ENCODE results near the gene DNAJC5. TPM values are rescaled to one million over a fixed set of nuclear protein-coding genes. Genes with fewer than 3 reads are reported as not detected.

Gene DNAJC5
- total and polyA plus RNA-seq, 2 of the 8 experiments (the other 6 are each of a cell fraction or from before 2014, with no cell fraction given) = 19.2 to 31.2 TPM

DNA sequence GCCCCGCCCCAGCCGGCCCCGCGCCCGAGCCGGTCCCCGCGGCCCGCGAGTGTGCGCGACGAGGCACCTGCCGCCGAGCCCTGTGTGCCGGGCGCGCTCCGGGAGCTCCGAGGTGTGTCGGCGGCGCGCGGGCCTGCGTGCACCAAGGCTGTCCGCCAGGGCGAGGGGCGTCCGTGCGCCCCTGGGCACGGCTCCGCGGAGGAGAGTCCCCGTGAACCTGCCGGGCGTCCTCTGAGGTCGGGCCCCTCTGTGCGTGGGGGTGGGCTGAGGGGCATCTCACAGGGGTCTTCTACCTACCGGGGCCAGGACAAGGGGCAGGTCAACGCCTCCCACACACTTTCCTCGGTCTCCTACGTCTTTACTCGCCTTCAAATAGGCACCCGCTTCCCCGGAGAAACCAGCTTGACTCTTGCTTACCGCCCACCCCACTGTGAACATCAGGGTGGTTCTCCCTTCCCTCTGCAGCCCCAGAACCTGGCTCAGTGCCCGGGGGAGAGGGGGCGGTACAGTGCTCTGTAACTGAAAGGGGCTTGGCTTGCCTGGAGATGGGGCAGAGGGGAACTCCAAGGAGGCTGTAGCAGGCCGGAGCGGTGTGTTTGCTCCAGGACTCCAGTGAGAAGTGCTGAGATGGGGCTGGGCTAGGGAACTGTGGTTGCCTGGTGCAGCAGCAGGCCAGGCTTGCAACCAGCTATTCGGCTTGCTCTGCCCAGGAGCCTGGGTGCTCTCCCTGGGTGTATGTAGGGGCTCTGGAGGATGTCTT is 84.8 kb downstream of the DNAJC5 start, which contains the start of gene SAMD10:
TSS of gene SAMD10 (minus strand) at position 86 of the 760 bp plus-strand sequence. CDS start 175 bp downstream, outside the sequence.
- Histone ChIP-seq H3K4me2 (ENCODE audit: insufficient read depth in 1 of 2, low read depth in 2 of 2, low read length in 2 of 2) (peak within 1 kb of the TSS; percentile 62 to 92), H3K4me1 (replicated peaks in 1 of 4; ENCODE audit: control insufficient read depth in 3 of 4, insufficient read depth in 4 of 4, low read length in 3 of 4) (peaks cover 4 to 24% (median 12%) of the 10 kb centered on the region in 4 experiments; a peak in 6 of 7 replicates), H3K4me3 (ENCODE audit: extremely low read depth in 1 of 4, insufficient read depth in 2 of 4, low read depth in 3 of 4, low read length in 4 of 4) (peak within 1 kb of the TSS; percentile 57 to 89 (median 74)), H2AK5ac (ENCODE audit: low read depth, low read length) (peak within 1 kb of the TSS; percentile 70; the same call in 1 of the 2 replicates), H4K8ac (ENCODE audit: extremely low read depth, insufficient read depth, low read length) (peak within 1 kb of the TSS; percentile 76), H2BK5ac (ENCODE audit: low read depth, low read length) (no peak within 1 kb of the TSS), H2AFZ (ENCODE audit: low read length) (peak within 1 kb of the TSS; percentile 80), H3K9me3 (ENCODE audit: insufficient read depth in 2 of 2, low read depth in 1 of 2, low read length in 1 of 2) (no peaks in the 10 kb centered on the region), H3K27me3 (replicated peaks in 1 of 4; ENCODE audit: control insufficient read depth in 3 of 4, extremely low read depth in 1 of 4, insufficient read depth in 3 of 4, low read length in 3 of 4) (peaks cover 0 to 9% (median 2%) of the 10 kb centered on the region in 4 experiments; a peak in 3 of 7 replicates), H3K56ac (replicated peaks; ENCODE audit: insufficient read length, low read depth, low read length) (peak within 1 kb of the TSS; percentile 52), H4K20me1 (replicated peaks in 1 of 2; ENCODE audit: control insufficient read depth in 1 of 2, insufficient read depth in 2 of 2, low read length in 2 of 2) (peaks cover 2 to 12% of the 10 kb centered on the region in 2 experiments), H3K9ac (replicated peaks in 1 of 4; ENCODE audit: extremely low read depth in 1 of 4, low read depth in 3 of 4, low read length in 3 of 4) (peak within 1 kb of the TSS in 2 of 4 experiments; percentile 38 to 66; a peak in 2 of 7 replicates), H3K23me2 (ENCODE audit: low read depth, low read length) (peaks cover 14% of the 10 kb centered on the region), H2BK15ac (ENCODE audit: low read length) (peak within 1 kb of the TSS; percentile 34; the same call in 1 of the 2 replicates), H2BK120ac (replicated peaks; ENCODE audit: low read depth, low read length) (peak within 1 kb of the TSS; percentile 72), H3K18ac (ENCODE audit: extremely low read depth, low read length) (peak within 1 kb of the TSS; percentile 52), H3K36me3 (ENCODE audit: control insufficient read depth in 2 of 4, insufficient read depth in 4 of 4, low read length in 3 of 4) (peaks cover 2 to 8% (median 4%) of the 10 kb centered on the region in 4 experiments; a peak in 6 of 8 replicates), H3K79me1 (ENCODE audit: low read depth, low read length) (peaks cover 4% of the 10 kb centered on the region; the same call in 1 of the 2 replicates), H4K91ac (replicated peaks; ENCODE audit: insufficient read length, low read length) (peak within 1 kb of the TSS; percentile 99), H2BK12ac (ENCODE audit: low read depth, low read length) (peak within 1 kb of the TSS; percentile 52; the same call in 1 of the 2 replicates), H3K14ac (ENCODE audit: insufficient read length) (no peak within 1 kb of the TSS), H3K4ac (replicated peaks; ENCODE audit: insufficient read length, low read depth, low read length) (peak within 1 kb of the TSS; percentile 96), H2BK20ac (ENCODE audit: low read length) (peak within 1 kb of the TSS; percentile 3; the same call in 1 of the 2 replicates), H3K79me2 (ENCODE audit: control insufficient read depth in 1 of 2, insufficient read depth in 2 of 2, low read length in 2 of 2) (peaks cover 0 to 20% of the 10 kb centered on the region in 2 experiments; a peak in 3 of 4 replicates), H3K23ac (ENCODE audit: insufficient read length) (no peak within 1 kb of the TSS), H4K5ac (ENCODE audit: insufficient read length, low read depth, low read length) (peak within 1 kb of the TSS; percentile 42), H3K27ac (ENCODE audit: low read depth, low read length) (no peak within 1 kb of the TSS)
- CTCF ChIA-PET (ENCODE audit: partially characterized antibody) = interaction anchor here (0.9 to 2.0 kb wide), 27 partner anchors 17 to 457 kb away, joined by 3 to 17 read pairs (median 5); partner anchors contain the start of genes C20orf204, LKAAEAR1, TCEA2 and TPD52L2
- WGBS, 2 experiments (ENCODE audit: extremely low coverage in 1 of 2, insufficient coverage in 1 of 2, insufficient read length in 1 of 2, insufficient replicate concordance in 2 of 2, low coverage in 1 of 2, low lambda C conversion rate in 2 of 2, missing lambda C conversion rate in 1 of 2) = 11% methylated on average over 15 of the region's 52 CpGs; no CpG with 5 or more reads in 1 of the 2 experiments
- peak in 1 of 2 experiments; percentile 66 for DNase-seq (ENCODE audit: low read depth in 1 of 2, low spot score in 2 of 2)
- TF ChIP-seq CREB1 (IDR thresholded peaks at IDR 0.05) = no peak
- TF ChIP-seq, protein P1, sequence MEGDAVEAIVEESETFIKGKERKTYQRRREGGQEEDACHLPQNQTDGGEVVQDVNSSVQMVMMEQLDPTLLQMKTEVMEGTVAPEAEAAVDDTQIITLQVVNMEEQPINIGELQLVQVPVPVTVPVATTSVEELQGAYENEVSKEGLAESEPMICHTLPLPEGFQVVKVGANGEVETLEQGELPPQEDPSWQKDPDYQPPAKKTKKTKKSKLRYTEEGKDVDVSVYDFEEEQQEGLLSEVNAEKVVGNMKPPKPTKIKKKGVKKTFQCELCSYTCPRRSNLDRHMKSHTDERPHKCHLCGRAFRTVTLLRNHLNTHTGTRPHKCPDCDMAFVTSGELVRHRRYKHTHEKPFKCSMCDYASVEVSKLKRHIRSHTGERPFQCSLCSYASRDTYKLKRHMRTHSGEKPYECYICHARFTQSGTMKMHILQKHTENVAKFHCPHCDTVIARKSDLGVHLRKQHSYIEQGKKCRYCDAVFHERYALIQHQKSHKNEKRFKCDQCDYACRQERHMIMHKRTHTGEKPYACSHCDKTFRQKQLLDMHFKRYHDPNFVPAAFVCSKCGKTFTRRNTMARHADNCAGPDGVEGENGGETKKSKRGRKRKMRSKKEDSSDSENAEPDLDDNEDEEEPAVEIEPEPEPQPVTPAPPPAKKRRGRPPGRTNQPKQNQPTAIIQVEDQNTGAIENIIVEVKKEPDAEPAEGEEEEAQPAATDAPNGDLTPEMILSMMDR (IDR thresholded peaks at IDR 0.05; ENCODE audit: control extremely low read depth in 1 of 3, insufficient read depth in 1 of 3, low read depth in 1 of 3, low read length in 3 of 3) = peak; percentile 15 to 44 (median 30); a peak in 3 of 4 replicates
- FAIRE-seq = no peak
- POLR2A ChIA-PET (ENCODE audit: partially characterized antibody) = interaction anchor here (0.9 to 1.9 kb wide), 11 partner anchors 18 to 242 kb away, joined by 3 to 13 read pairs (median 4); partner anchors contain the start of gene TPD52L2

Measured in H1 (cell line).